Pancreas (tissue), 10 donors: ENCODE data around the gene CDC42BPA. TPM values are rescaled to one million over a fixed set of nuclear protein-coding genes. Genes with fewer than 3 reads are reported as not detected.

Experiments used
- ATAC-seq, 4 donors: fragments of 200-7000 bp; cut with Tn5 transposase; one replicate each; pipeline versions ENCODE4 v1.8.0 to v1.9.1; 2020; ENCODE audit warnings: mild to moderate bottlenecking in 4 of 4, moderate library complexity in 4 of 4
- DNase-seq, 6 donors: peaks; one replicate each; pipeline ENCODE4 v3.0.0-alpha.2; 2020
- FAIRE-seq: peaks from 2 replicates; lab custom pipeline; 2012; peaks lifted over from hg19 to GRCh38; lab: Jason Lieb, UNC
- H3K27ac ChIP-seq, 4 donors: fragments of 200-600 bp; sonication (generic); 1 replicate in 3 of 4; 2 replicates in 1 of 4; pipeline versions ENCODE4 v1.5.0 to v1.8.0; 2020
- H3K27me3 ChIP-seq, 4 donors: fragments of 200-600 bp; one replicate each; pipeline ENCODE4 v1.8.0; 2021
- H3K36me3 ChIP-seq, 3 donors: fragments of 200-600 bp; sonication (generic) in 1 of 3; one replicate each; pipeline versions ENCODE4 v1.5.0 to v1.8.0; 2020 to 2021
- H3K4me1 ChIP-seq, 3 donors: fragments of 200-600 bp; one replicate each; pipeline ENCODE4 v1.8.0; 2021
- H3K4me3 ChIP-seq, 4 donors: fragments of 200-600 bp; sonication (generic) in 2 of 4; one replicate each; pipeline versions ENCODE4 v1.5.0 to v1.8.0; 2020 to 2021
- H3K9me3 ChIP-seq, 4 donors: fragments of 200-600 bp; one replicate each; pipeline ENCODE4 v1.8.0; 2021
- CTCF ChIP-seq, 4 donors: fragments of 200-600 bp; sonication (generic) in 3 of 4; IDR thresholded peaks; one replicate each; pipeline versions ENCODE4 v1.5.0 to v1.8.0; 2021; ENCODE audit warnings: antibody characterized with exemption in 4 of 4
- WGBS, 2 donors: extraction: QIAGEN DNeasy Blood & Tissue Kit; methylation state at CpG; one replicate each; pipeline ENCODE4 v1.1.7; 2013; 5-methylcytosine and 5-hydroxymethylcytosine counted together
- intact Hi-C, 3 donors: fragments of 100-400 bp; cut with DNase I; formaldehyde crosslinking; loops; one replicate each; pipeline versions ENCODE4 v1.11.1 to v1.14.2; 2022
- polyA plus RNA-seq, 2 donors: library from polyadenylated mRNA; stranded (reverse); fragments of 200-250 nt; gene quantifications; one replicate each; pipeline ENCODE4 v1.2.3, GENCODE V29; 2013
- total RNA-seq, 6 donors: library from RNA; stranded (reverse); fragmentation: NEBNext Ultra II Directional in 4 of 6; extraction: Animal tissue kit (Norgen Biotek cat#: 25700) in 4 of 6; gene quantifications; one replicate each; pipeline versions ENCODE4 v1.2.1 to v1.2.4, GENCODE V29; 2021 to 2023
- donor health status: healthy with polysubstance abuse.
- donor health status: DM: no; HTN: no; CAD: no; lungs with moderate emphysema.
- donor health status: DM: no; HTN: no; CAD: no.
- donor health status: control.
- donor health status: control.
- donor health status: Bipolar disorder and iron deficiency.
- donor health status: DM: yes; HTN: yes; CAD: no.
- donor health status: DM: no; HTN: no; CAD: no.
- donor health status: DM: no; HTN: no; CAD: no.
- donor health status: DM: yes; HTN: yes; CAD: no.

CDC42BPA gene
- total and polyA plus RNA-seq, 8 donors: 5.3 to 22.5 (median 16.5) TPM

GRCh38 chr1:227077783-227078182 lies 240.5 kb downstream of the CDC42BPA start:
- ATAC-seq: no peak
- intact Hi-C loops: no loop called here

GRCh38 chr1:227073786-227074185 lies 244.5 kb downstream of the CDC42BPA start:
- H3K36me3 ChIP-seq: no peaks in the 10 kb centered on the region
- TF ChIP-seq CTCF (IDR thresholded peaks at IDR 0.05): no peak
- H3K27me3 ChIP-seq: no peaks in the 10 kb centered on the region
- intact Hi-C loops: no loop called here
- ATAC-seq (no peak), FAIRE-seq (peak; percentile 9), DNase-seq (no peak)
- no peaks in the 10 kb centered on the region for H3K9me3 ChIP-seq
- no peaks in the 10 kb centered on the region for H3K4me1 ChIP-seq
- 92% methylated on average over 4 of the region's 4 CpGs for WGBS, 2 donors
- no peak overlapping the region for H3K4me3 ChIP-seq
- no peak overlapping the region for H3K27ac ChIP-seq

More at GRCh38 chr1:227077783-227078182, 240.5 kb downstream of the CDC42BPA start:
- Histone ChIP-seq H3K9me3 (no peaks in the 10 kb centered on the region), H3K4me3 (no peak overlapping the region), H3K36me3 (no peaks in the 10 kb centered on the region), H3K27ac (no peak overlapping the region), H3K27me3 (no peaks in the 10 kb centered on the region), H3K4me1 (no peaks in the 10 kb centered on the region)
- DNase-seq (no peak), FAIRE-seq (no peak)
- no peak for TF ChIP-seq CTCF (IDR thresholded peaks at IDR 0.05)

- ATAC-seq (peak in 2 of 4 donors; percentile 36 to 61), FAIRE-seq (no peak), DNase-seq (no peak)
- no peak overlapping the region for H3K27ac ChIP-seq
- H3K9me3 ChIP-seq: no peaks in the 10 kb centered on the region
- intact Hi-C loops: no loop called here
- no peaks in the 10 kb centered on the region for H3K36me3 ChIP-seq
- H3K4me3 ChIP-seq: no peak overlapping the region
- H3K4me1 ChIP-seq: no peaks in the 10 kb centered on the region
- 80 to 88% methylated on average over 2 of the region's 2 CpGs for WGBS, 2 donors
- TF ChIP-seq CTCF (IDR thresholded peaks at IDR 0.05): no peak
- no peaks in the 10 kb centered on the region for H3K27me3 ChIP-seq
Measured at GRCh38 chr1:227072991-227073390, 245.3 kb downstream of the CDC42BPA start.

GRCh38 chr1:227071895-227072587 lies 246.3 kb downstream of the CDC42BPA start:
- 80 to 87% methylated on average over 4 of the region's 4 CpGs for WGBS, 2 donors
- Histone ChIP-seq H3K27me3 (no peaks in the 10 kb centered on the region), H3K9me3 (no peaks in the 10 kb centered on the region), H3K36me3 (no peaks in the 10 kb centered on the region), H3K4me3 (no peak overlapping the region), H3K4me1 (no peaks in the 10 kb centered on the region), H3K27ac (no peak overlapping the region)
- DNase-seq (no peak), ATAC-seq (no peak), FAIRE-seq (no peak)
- TF ChIP-seq CTCF (IDR thresholded peaks at IDR 0.05): no peak
- intact Hi-C loops: no loop called here

GRCh38 chr1:227070638-227071285 lies 247.5 kb downstream of the CDC42BPA start:
- Histone ChIP-seq H3K9me3 (no peaks in the 10 kb centered on the region), H3K27ac (no peak overlapping the region), H3K36me3 (no peaks in the 10 kb centered on the region), H3K4me3 (no peak overlapping the region), H3K4me1 (no peaks in the 10 kb centered on the region), H3K27me3 (no peaks in the 10 kb centered on the region)
- DNase-seq (no peak), ATAC-seq (no peak), FAIRE-seq (no peak)
- no peak for TF ChIP-seq CTCF (IDR thresholded peaks at IDR 0.05)
- intact Hi-C loops: no loop called here
- 87 to 89% methylated on average over 4 of the region's 4 CpGs for WGBS, 2 donors
